Left lung (tissue), 10 donors: ENCODE data around the gene SLC25A38. TPM values are rescaled to one million over a fixed set of nuclear protein-coding genes. Genes with fewer than 3 reads are reported as not detected.
"Not testable (repeated sequence)": the region's sequence is repeated elsewhere in the genome, so short reads cannot be mapped to it uniquely, and the experiment has no call there.

ENCODE experiments used
- ATAC-seq: fragments of 200-7000 bp; cut with Tn5 transposase; one replicate; pipeline ENCODE4 v1.9.1; 2020; ENCODE audit warnings: moderate library complexity
- DNase-seq, 4 donors: peaks; one replicate each; pipeline ENCODE4 v3.0.0-alpha.2; 2013 to 2020
- H3K27ac ChIP-seq, 2 donors: fragments of 200-600 bp; sonication (generic) in 1 of 2; one replicate each; pipeline versions ENCODE4 v1.5.0 to v1.8.0; 2020 to 2021
- H3K27me3 ChIP-seq, 2 donors: fragments of 200-600 bp; sonication (generic) in 1 of 2; one replicate each; pipeline versions ENCODE4 v1.5.0 to v1.8.0; 2020 to 2021
- H3K36me3 ChIP-seq, 2 donors: fragments of 200-600 bp; sonication (generic) in 1 of 2; one replicate each; pipeline versions ENCODE4 v1.5.0 to v1.8.0; 2020 to 2021
- H3K4me1 ChIP-seq, 2 donors: fragments of 200-600 bp; one replicate each; pipeline ENCODE4 v1.8.0; 2021
- H3K4me3 ChIP-seq, 2 donors: fragments of 200-600 bp; sonication (generic) in 1 of 2; one replicate each; pipeline versions ENCODE4 v1.5.0 to v1.8.0; 2020 to 2021; ENCODE audit warnings: mild to moderate bottlenecking in 1 of 2
- H3K9me3 ChIP-seq, 2 donors: fragments of 200-600 bp; sonication (generic) in 1 of 2; one replicate each; pipeline versions ENCODE4 v1.5.0 to v1.8.0; 2020 to 2021
- CTCF ChIP-seq, 2 donors: fragments of 200-600 bp; sonication (generic) in 1 of 2; IDR thresholded peaks; one replicate each; pipeline versions ENCODE4 v1.5.0 to v1.8.0; 2021; ENCODE audit warnings: antibody characterized with exemption in 2 of 2
- intact Hi-C, 2 donors: fragments of 100-400 bp; cut with DNase I; formaldehyde crosslinking; loops; one replicate each; pipeline versions ENCODE4 v1.11.2 to v1.14.2; 2022
- polyA plus RNA-seq, 6 donors: library from polyadenylated mRNA; unstranded; fragments of 120-200 nt; gene quantifications; one replicate each; pipeline ENCODE4 v1.2.1, GENCODE V29; 2013; ENCODE audit not compliant: insufficient read length in 6 of 6
- total RNA-seq, 2 donors: library from RNA; stranded (reverse); fragmentation: NEBNext Ultra II Directional; extraction: Animal tissue kit (Norgen Biotek cat#: 25700); gene quantifications; one replicate each; pipeline ENCODE4 v1.2.1, GENCODE V29; 2021
- donor health status: DM: no; HTN: yes; CAD: no.
- donor health status: DM: no; HTN: no; CAD: no.

The SLC25A38 gene
- total and polyA plus RNA-seq, 8 donors, result 28.9 to 41.5 (median 37.3) TPM

- Histone ChIP-seq H3K4me1 (no peaks in the 10 kb centered on the region), H3K4me3 (no peak overlapping the region), H3K27ac (no peak overlapping the region), H3K27me3 (no peaks in the 10 kb centered on the region), H3K36me3 (no peaks in the 10 kb centered on the region), H3K9me3 (no peaks in the 10 kb centered on the region)
- no peak for TF ChIP-seq CTCF (IDR thresholded peaks at IDR 0.05)
- intact Hi-C loops, result no loop called here
- DNase-seq, result no peak
- ATAC-seq, result no peak
Observed at GRCh38 chr3:39347586-39347876, 35.6 kb upstream of the SLC25A38 start.

- Histone ChIP-seq H3K27me3 (no peaks in the 10 kb centered on the region), H3K36me3 (no peaks in the 10 kb centered on the region), H3K27ac (no peak overlapping the region), H3K4me1 (no peaks in the 10 kb centered on the region), H3K9me3 (no peaks in the 10 kb centered on the region), H3K4me3 (no peak overlapping the region)
- intact Hi-C loops, result no loop called here
- ATAC-seq (peak; percentile 65), DNase-seq (peak in 1 of 4 donors; percentile 10)
- TF ChIP-seq CTCF (IDR thresholded peaks at IDR 0.05), result no peak
Observed at GRCh38 chr3:39349080-39349479, 34.1 kb upstream of the SLC25A38 start.

GRCh38 chr3:39350714-39351113, 32.5 kb upstream of the SLC25A38 start:
- Histone ChIP-seq H3K4me3 (no peak overlapping the region), H3K27me3 (no peaks in the 10 kb centered on the region), H3K4me1 (no peaks in the 10 kb centered on the region), H3K36me3 (no peaks in the 10 kb centered on the region), H3K27ac (no peak overlapping the region), H3K9me3 (no peaks in the 10 kb centered on the region)
- TF ChIP-seq CTCF (IDR thresholded peaks at IDR 0.05), result no peak
- ATAC-seq (no peak), DNase-seq (no peak)
- intact Hi-C loops, result no loop called here

GRCh38 chr3:39351134-39351533, 32.0 kb upstream of the SLC25A38 start:
- ATAC-seq, H3K4me3 ChIP-seq, H3K36me3 ChIP-seq, DNase-seq, H3K27ac ChIP-seq, intact Hi-C loops, H3K9me3 ChIP-seq, H3K4me1 ChIP-seq, H3K27me3 ChIP-seq: not testable (repeated sequence)

GRCh38 chr3:39353168-39353927, 29.8 kb upstream of the SLC25A38 start:
- ATAC-seq, H3K36me3 ChIP-seq, H3K9me3 ChIP-seq, H3K27me3 ChIP-seq, intact Hi-C loops, DNase-seq, H3K4me1 ChIP-seq, H3K27ac ChIP-seq, H3K4me3 ChIP-seq: not testable (repeated sequence)

GRCh38 chr3:39358333-39358732, 24.8 kb upstream of the SLC25A38 start:
- no peaks in the 10 kb centered on the region for H3K9me3 ChIP-seq
- ATAC-seq (no peak), DNase-seq (no peak)
- no peak for TF ChIP-seq CTCF (IDR thresholded peaks at IDR 0.05)
- H3K4me1 ChIP-seq, result no peaks in the 10 kb centered on the region
- no peak overlapping the region for H3K4me3 ChIP-seq
- intact Hi-C loops, result no loop called here
- H3K27ac ChIP-seq, result no peak overlapping the region
- H3K36me3 ChIP-seq, result no peaks in the 10 kb centered on the region
- no peaks in the 10 kb centered on the region for H3K27me3 ChIP-seq
